ENCODE measurements around the gene PDIA4. TPM values are rescaled to one million over a fixed set of nuclear protein-coding genes. Genes with fewer than 3 reads are reported as not detected.
"Not testable (repeated sequence)": the region's sequence is repeated elsewhere in the genome, so short reads cannot be mapped to it uniquely, and the experiment has no call there.

PDIA4 gene
- polyA plus RNA-seq, 1 experiment, result 173 TPM

DNA sequence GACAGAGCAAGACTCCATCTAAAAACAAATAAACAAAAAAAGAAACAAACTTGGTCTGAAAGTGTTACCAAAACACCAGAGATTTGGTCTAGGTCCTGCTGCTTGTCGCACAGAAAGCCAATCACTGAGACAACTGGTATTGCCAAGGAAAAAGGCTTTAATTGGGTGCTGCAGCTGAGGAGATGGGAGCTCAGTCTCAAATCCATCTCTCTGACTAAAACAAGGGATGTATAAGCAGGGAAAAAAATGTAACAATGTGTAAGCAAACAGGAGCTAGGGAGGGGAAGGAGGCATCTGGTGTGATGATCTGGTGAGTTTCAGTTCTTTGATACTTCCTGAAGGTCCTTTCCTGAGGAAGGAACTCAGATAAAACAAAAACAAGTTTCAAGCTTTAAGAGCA, 8.4 kb upstream of the PDIA4 start:
- DNase-seq (ENCODE audit: low read depth), result no peak
- ChIA-PET POLR2A (no interaction called here), CTCF (interaction anchor here (1.4 kb wide), 1 partner anchor 12 kb away, joined by 3 read pairs; no protein-coding TSS in a partner anchor)
- Histone ChIP-seq H3K36me3 (ENCODE audit: control insufficient read depth, insufficient read depth, low read length) (no peaks in the 10 kb centered on the region), H3K4me3 (ENCODE audit: low read depth, low read length) (no peak overlapping the region), H3K27me3 (ENCODE audit: control insufficient read depth, insufficient read depth, low read length) (no peaks in the 10 kb centered on the region)
- TF ChIP-seq, protein P1, sequence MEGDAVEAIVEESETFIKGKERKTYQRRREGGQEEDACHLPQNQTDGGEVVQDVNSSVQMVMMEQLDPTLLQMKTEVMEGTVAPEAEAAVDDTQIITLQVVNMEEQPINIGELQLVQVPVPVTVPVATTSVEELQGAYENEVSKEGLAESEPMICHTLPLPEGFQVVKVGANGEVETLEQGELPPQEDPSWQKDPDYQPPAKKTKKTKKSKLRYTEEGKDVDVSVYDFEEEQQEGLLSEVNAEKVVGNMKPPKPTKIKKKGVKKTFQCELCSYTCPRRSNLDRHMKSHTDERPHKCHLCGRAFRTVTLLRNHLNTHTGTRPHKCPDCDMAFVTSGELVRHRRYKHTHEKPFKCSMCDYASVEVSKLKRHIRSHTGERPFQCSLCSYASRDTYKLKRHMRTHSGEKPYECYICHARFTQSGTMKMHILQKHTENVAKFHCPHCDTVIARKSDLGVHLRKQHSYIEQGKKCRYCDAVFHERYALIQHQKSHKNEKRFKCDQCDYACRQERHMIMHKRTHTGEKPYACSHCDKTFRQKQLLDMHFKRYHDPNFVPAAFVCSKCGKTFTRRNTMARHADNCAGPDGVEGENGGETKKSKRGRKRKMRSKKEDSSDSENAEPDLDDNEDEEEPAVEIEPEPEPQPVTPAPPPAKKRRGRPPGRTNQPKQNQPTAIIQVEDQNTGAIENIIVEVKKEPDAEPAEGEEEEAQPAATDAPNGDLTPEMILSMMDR (IDR thresholded peaks at IDR 0.05; ENCODE audit: insufficient read depth, low read depth, low read length), result no peak

DNA sequence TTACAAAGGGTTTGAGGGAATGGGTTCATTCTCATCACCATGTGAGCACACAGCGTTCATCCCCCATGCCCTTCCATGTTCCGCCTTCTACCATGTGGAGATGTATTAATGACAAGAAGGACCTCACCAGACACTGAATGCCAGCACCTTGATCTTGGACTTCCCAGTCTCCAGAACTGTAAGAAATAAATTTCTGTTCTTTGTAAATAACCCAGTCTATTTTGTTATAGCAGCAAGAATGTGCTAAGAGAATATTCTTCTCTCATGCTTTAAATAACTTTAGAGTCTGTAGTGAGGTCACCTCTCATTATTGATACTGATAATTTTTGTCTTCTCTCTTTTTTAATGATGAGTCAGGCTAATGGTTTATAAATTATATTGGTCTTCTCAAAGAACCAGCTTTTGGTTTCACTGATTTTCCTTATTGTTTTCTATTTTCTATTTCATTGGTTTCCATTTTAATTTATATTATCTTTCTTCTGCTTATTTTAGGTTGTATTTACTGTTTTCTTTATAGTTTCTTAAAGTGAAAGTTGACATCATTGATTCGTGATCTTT, 3.1 kb upstream of the PDIA4 start:
- Histone ChIP-seq H3K36me3 (ENCODE audit: control insufficient read depth, insufficient read depth, low read length) (no peaks in the 10 kb centered on the region), H3K27me3 (ENCODE audit: control insufficient read depth, insufficient read depth, low read length) (no peaks in the 10 kb centered on the region), H3K4me3 (ENCODE audit: low read depth, low read length) (no peak overlapping the region)
- no peak for DNase-seq (ENCODE audit: low read depth)
- TF ChIP-seq, protein P1 (IDR thresholded peaks at IDR 0.05; ENCODE audit: insufficient read depth, low read depth, low read length), result no peak
- ChIA-PET POLR2A (no interaction called here), CTCF (interaction anchor here (0.6 kb wide), 1 partner anchor 200 kb away, joined by 3 read pairs; no protein-coding TSS in a partner anchor)

DNA sequence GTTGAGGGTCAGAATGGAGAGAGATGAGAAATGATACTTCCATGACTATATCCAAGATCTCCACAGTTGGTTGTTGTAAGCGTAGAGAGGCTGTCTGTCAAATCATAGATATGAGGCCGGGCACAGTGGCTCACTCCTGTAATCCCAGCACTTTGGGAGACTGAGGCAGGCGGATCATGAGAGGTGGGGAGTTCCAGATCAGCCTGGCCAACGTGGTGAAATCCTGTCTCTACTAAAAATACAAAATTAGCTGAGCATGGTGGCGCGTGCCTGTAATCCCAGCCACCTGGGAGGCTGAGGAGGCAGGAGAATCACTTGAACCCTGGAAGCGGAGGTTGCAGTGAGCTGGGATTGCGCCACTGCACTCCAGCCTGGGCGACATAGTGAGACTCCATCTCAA, 2.1 kb upstream of the PDIA4 start:
- POLR2A ChIA-PET; H3K27me3 ChIP-seq (ENCODE audit: control insufficient read depth, insufficient read depth, low read length); H3K36me3 ChIP-seq (ENCODE audit: control insufficient read depth, insufficient read depth, low read length); H3K4me3 ChIP-seq (ENCODE audit: low read depth, low read length); DNase-seq (ENCODE audit: low read depth): not testable (repeated sequence)
- CTCF ChIA-PET, result interaction anchor here (2.4 kb wide), 1 partner anchor 35 kb away, joined by 11 read pairs; no protein-coding TSS in a partner anchor

DNA sequence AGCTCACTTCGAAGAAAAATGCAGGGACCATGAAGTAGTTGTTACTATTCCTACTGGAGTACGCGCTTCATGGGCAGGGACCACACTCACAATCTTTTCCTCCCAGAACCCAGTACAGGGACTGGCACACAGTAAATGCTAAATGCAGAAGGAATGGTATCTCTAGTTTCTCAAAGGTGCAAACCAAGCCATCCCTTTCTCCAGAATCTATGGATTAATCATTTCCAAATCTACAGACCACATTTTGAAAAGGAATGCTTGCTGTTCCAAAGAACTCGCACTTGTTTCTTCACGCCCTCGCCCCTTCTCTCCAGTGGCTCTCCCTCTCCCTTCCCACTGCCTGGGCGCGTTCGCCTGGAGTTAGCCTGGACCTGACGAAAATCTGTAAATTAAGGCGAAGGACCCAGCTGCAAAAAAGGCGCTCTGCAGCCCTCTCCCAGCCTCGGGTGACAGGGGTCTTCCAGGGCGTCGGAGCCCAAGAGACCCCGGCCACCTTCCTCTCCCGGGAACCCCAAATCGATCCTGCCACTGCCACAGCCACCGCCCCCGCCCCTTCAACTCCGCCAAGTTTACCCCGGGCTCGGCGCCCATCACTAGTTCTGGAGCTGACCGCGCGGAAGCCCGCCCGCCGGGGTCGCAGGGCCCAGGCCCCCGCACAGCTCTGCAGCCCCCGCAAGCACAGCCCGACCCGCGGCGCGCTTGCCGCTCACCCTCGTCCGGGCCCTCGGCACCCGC, 527 bp downstream of the PDIA4 start:
- H3K4me3 ChIP-seq (ENCODE audit: low read depth, low read length), result peak overlapping the region; percentile 91
- TF ChIP-seq, protein P1 (IDR thresholded peaks at IDR 0.05; ENCODE audit: insufficient read depth, low read depth, low read length), result no peak
- ChIA-PET POLR2A (interaction anchor here (0.5 kb wide), 1 partner anchor 203 kb away, joined by 9 read pairs; no protein-coding TSS in a partner anchor), CTCF (interaction anchor here (1.2 to 2.0 kb wide), 2 partner anchors 23 to 38 kb away, joined by 3 to 10 read pairs; no protein-coding TSS in a partner anchor)
- no peaks in the 10 kb centered on the region; the same call in 1 of the 2 replicates for H3K36me3 ChIP-seq (ENCODE audit: control insufficient read depth, insufficient read depth, low read length)
- H3K27me3 ChIP-seq (ENCODE audit: control insufficient read depth, insufficient read depth, low read length), result no peaks in the 10 kb centered on the region
- no peak for DNase-seq (ENCODE audit: low read depth)

DNA sequence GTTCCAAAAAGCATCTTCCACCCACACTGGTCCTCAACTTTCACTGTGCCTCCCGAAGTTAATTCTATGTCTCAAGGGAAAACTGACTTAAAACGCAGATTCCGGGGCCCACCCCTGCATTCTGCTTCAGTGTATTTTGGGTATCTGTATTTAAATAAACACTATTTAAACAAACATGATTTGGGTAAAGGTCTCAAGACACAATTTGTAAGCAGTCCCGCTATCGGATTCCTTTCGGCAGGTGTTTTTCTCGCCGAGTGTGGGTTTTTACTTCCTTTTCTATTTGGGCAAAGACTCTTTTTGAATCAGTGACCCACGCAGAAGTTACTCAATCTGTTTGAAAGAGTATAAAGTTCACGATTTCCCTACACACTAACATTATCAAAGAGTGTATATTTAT, 1.2 kb downstream of the PDIA4 start:
- Histone ChIP-seq H3K27me3 (ENCODE audit: control insufficient read depth, insufficient read depth, low read length) (no peaks in the 10 kb centered on the region), H3K4me3 (ENCODE audit: low read depth, low read length) (peak overlapping the region; percentile 91), H3K36me3 (ENCODE audit: control insufficient read depth, insufficient read depth, low read length) (no peaks in the 10 kb centered on the region; the same call in 1 of the 2 replicates)
- CTCF ChIA-PET, result interaction anchor here (1.2 kb wide), 1 partner anchor 39 kb away, joined by 3 read pairs; no protein-coding TSS in a partner anchor
- POLR2A ChIA-PET, result interaction anchor here (0.6 kb wide), 1 partner anchor 20 kb away, joined by 4 read pairs; no protein-coding TSS in a partner anchor
- TF ChIP-seq, protein P1 (IDR thresholded peaks at IDR 0.05; ENCODE audit: insufficient read depth, low read depth, low read length), result no peak
- DNase-seq (ENCODE audit: low read depth), result no peak
